Nephron progenitor cell (in vitro differentiated cells): ENCODE results near the gene CD3D.

Source experiments
- DNase-seq: peaks from one replicate; pipeline ENCODE4 v3.0.0; 2021
- H3K27ac Mint-ChIP-seq: 2 replicates; pipeline ENCODE4 v1.8.0; 2021; ENCODE audit warnings: mild to moderate bottlenecking, moderate library complexity, mixed read lengths
- H3K27me3 Mint-ChIP-seq: 2 replicates; pipeline ENCODE4 v1.8.0; 2021; ENCODE audit warnings: mild to moderate bottlenecking, low read depth, mixed read lengths; ENCODE audit not compliant: poor library complexity
- H3K36me3 Mint-ChIP-seq: 2 replicates; pipeline ENCODE4 v1.8.0; 2021; ENCODE audit warnings: low read depth, mixed read lengths
- H3K4me1 Mint-ChIP-seq: 2 replicates; pipeline ENCODE4 v1.8.0; 2021; ENCODE audit warnings: mixed read lengths
- H3K4me3 Mint-ChIP-seq: 2 replicates; pipeline ENCODE4 v1.8.0; 2021; ENCODE audit warnings: mild to moderate bottlenecking, moderate library complexity, mixed read lengths
- H3K9me3 Mint-ChIP-seq: 2 replicates; pipeline ENCODE4 v1.8.0; 2021; ENCODE audit warnings: mild to moderate bottlenecking, moderate library complexity, mixed read lengths
- TF ChIP-seq, protein P1 (sequence below): fragments of 200-600 bp; sonication (generic); IDR thresholded peaks from 2 replicates; pipeline ENCODE4 v1.5.0; 2021; ENCODE audit warnings: antibody characterized with exemption

Gene CD3D

DNA sequence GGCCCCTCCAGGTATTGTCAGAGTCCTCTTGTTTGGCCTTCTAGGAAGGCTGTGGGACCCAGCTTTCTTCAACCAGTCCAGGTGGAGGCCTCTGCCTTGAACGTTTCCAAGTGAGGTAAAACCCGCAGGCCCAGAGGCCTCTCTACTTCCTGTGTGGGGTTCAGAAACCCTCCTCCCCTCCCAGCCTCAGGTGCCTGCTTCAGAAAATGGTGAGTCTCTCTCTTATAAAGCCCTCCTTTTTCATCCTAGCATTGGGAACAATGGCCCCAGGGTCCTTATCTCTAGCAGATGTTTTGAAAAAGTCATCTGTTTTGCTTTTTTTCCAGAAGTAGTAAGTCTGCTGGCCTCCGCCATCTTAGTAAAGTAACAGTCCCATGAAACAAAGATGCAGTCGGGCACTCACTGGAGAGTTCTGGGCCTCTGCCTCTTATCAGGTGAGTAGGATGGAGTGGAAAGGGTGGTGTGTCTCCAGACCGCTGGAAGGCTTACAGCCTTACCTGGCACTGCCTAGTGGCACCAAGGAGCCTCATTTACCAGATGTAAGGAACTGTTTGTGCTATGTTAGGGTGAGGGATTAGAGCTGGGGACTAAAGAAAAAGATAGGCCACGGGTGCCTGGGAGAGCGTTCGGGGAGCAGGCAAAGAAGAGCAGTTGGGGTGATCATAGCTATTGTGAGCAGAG is 37.8 kb downstream of the CD3D start, which contains the start of gene CD3E:
Gene CD3E, plus strand, starts transcription at position 163 of the 681 bp plus-strand sequence. Its CDS starts 223 bp downstream, at position 386.
- Mint-ChIP-seq H3K9me3 (no peaks in the 10 kb centered on the region), H3K4me3 (no peak within 1 kb of the TSS), H3K4me1 (no peaks in the 10 kb centered on the region), H3K27me3 (peaks cover 56% of the 10 kb centered on the region), H3K27ac (no peak within 1 kb of the TSS), H3K36me3 (no peaks in the 10 kb centered on the region)
- DNase-seq, result no peak
- TF ChIP-seq, protein P1, sequence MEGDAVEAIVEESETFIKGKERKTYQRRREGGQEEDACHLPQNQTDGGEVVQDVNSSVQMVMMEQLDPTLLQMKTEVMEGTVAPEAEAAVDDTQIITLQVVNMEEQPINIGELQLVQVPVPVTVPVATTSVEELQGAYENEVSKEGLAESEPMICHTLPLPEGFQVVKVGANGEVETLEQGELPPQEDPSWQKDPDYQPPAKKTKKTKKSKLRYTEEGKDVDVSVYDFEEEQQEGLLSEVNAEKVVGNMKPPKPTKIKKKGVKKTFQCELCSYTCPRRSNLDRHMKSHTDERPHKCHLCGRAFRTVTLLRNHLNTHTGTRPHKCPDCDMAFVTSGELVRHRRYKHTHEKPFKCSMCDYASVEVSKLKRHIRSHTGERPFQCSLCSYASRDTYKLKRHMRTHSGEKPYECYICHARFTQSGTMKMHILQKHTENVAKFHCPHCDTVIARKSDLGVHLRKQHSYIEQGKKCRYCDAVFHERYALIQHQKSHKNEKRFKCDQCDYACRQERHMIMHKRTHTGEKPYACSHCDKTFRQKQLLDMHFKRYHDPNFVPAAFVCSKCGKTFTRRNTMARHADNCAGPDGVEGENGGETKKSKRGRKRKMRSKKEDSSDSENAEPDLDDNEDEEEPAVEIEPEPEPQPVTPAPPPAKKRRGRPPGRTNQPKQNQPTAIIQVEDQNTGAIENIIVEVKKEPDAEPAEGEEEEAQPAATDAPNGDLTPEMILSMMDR, result no peak

DNA sequence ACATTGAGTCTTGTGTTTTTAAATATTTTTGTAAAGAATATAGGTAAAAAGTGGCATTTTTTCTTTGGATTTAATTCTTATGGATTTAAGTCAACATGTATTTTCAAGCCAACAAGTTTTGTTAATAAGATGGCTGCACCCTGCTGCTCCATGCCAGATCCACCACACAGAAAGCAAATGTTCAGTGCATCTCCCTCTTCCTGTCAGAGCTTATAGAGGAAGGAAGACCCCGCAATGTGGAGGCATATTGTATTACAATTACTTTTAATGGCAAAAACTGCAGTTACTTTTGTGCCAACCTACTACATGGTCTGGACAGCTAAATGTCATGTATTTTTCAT is 38.3 kb downstream of the CD3D start:
- no peak overlapping the region for H3K27ac Mint-ChIP-seq
- TF ChIP-seq, protein P1, result no peak
- DNase-seq, result no peak

DNA sequence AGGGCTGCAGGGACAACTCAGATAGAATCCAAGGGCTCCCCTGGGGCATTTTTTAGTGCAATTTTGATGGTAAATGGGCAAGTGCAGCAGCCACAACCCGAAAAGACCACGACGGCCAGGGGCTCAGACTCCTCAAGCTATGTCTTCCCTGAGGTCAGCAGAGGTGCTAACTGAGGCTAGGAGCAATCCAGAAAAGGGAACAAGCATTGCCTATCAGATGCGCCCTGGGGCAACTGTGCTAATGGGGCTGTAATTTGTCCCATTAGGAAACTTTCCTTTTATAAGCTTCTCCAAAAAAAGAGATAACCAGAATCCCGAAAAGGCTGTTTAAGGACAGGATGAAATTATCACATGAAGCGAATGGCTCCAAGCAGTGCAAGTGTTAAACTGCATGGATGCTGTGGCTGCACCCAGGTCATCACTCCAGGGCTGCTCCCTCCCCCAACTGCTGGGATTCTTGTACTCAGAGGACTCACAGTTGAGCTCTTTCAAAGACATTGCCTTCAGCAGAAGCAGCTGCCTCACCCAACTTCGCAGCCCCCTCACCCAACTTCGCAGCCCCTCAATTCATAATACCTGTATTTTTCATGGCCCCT is 40.8 kb downstream of the CD3D start:
- TF ChIP-seq, protein P1, result no peak
- Mint-ChIP-seq H3K4me3 (no peak overlapping the region), H3K36me3 (no peaks in the 10 kb centered on the region), H3K27ac (no peak overlapping the region), H3K27me3 (peaks cover 53% of the 10 kb centered on the region), H3K9me3 (no peaks in the 10 kb centered on the region), H3K4me1 (no peaks in the 10 kb centered on the region)
- no peak for DNase-seq

More for the DNA sequence above, 38.3 kb downstream of the CD3D start:
- no peaks in the 10 kb centered on the region for H3K9me3 Mint-ChIP-seq
- H3K27me3 Mint-ChIP-seq, result peaks cover 56% of the 10 kb centered on the region
- H3K4me3 Mint-ChIP-seq, result no peak overlapping the region
- no peaks in the 10 kb centered on the region for H3K36me3 Mint-ChIP-seq
- H3K4me1 Mint-ChIP-seq, result no peaks in the 10 kb centered on the region

DNA sequence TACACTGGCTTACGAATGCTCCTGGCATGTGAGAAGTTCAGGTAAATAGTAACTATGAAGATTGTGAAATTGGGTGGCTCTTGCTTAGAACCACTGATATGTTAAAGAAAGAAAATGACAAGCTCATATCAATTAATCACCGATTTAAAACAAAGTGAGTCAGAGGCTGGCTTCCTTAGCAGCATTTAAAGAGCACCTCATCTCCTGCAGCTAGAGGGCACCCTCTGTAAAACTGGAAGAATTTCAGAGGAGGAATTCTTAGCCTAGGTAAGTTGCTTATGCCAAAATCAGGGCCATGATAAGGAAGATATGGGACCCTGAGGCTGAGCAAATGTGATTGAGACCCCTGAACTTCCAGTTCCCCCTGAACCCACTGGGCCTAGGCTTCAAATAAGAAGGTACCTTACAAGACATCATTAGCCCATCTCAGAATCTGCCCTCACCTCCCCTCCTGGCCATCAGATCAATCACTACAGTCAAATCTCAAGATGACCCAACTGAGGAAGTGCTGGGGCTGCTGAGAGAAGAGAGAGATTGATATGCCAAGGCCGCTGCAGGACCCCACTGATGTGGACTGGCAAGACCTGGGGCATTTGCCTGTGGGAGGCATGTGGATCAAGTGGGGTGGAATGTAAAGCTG is 46.6 kb downstream of the CD3D start:
- Mint-ChIP-seq H3K27me3 (peaks cover 52% of the 10 kb centered on the region), H3K9me3 (no peaks in the 10 kb centered on the region), H3K27ac (no peak overlapping the region), H3K36me3 (no peaks in the 10 kb centered on the region), H3K4me1 (no peaks in the 10 kb centered on the region), H3K4me3 (no peak overlapping the region)
- DNase-seq, result no peak
- TF ChIP-seq, protein P1, result peak; percentile 38

DNA sequence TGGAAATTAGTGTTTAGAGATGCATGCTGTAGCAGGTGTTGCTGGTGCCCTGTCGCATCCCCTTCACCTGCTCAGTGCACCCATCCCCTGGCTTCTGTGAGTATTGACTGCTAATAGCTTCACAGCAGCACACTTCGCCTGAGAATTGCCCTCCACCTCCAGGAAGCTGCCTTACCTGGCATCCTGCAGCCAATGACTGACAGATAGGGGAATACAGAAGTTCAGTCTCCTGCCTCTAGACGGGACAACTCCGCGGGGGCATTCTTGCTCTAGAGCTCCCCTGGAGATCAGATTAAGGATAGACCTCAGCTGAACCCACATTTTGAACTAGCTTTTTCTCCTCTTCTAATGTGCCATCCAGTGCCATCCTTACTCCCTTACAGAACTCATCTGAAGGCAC is 47.3 kb downstream of the CD3D start:
- no peak overlapping the region for H3K4me3 Mint-ChIP-seq
- H3K4me1 Mint-ChIP-seq, result no peaks in the 10 kb centered on the region
- H3K9me3 Mint-ChIP-seq, result no peaks in the 10 kb centered on the region
- no peak overlapping the region for H3K27ac Mint-ChIP-seq
- no peaks in the 10 kb centered on the region for H3K36me3 Mint-ChIP-seq
- no peak for DNase-seq
- peaks cover 52% of the 10 kb centered on the region for H3K27me3 Mint-ChIP-seq
- TF ChIP-seq, protein P1, result no peak
